HG03442 (cell line): ENCODE data around the gene MVB12B.
"Not testable (repeated sequence)": the region's sequence is repeated elsewhere in the genome, so short reads cannot be mapped to it uniquely, and the experiment has no call there.

ENCODE experiments used
- ATAC-seq: cut with Tn5 transposase; IDR thresholded peaks from one replicate; pipeline ENCODE4 v1.9.1; 2021; ENCODE audit warnings: mild to moderate bottlenecking, moderate library complexity; ENCODE audit not compliant: unreplicated experiment

MVB12B gene

DNA sequence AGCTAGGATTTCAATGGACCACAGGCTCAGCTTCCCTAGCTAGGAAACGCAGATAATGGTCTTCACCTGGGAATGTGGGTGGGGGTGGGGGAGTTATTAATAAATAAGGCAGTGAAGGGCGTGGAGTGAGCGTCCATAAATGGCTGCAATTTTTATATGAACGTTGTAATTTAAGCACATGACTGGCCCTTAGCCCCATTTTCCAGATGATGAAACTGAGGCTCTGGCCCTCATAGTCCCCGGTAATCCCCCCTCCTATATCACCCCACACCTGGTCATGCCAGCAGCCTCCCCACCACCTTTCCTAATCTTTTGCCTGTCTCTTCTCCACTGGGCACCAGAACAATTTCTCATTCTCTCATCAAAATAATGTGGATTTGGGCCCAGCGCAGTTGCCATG lies 225.2 kb downstream of the MVB12B start:
- no peak for ATAC-seq

DNA sequence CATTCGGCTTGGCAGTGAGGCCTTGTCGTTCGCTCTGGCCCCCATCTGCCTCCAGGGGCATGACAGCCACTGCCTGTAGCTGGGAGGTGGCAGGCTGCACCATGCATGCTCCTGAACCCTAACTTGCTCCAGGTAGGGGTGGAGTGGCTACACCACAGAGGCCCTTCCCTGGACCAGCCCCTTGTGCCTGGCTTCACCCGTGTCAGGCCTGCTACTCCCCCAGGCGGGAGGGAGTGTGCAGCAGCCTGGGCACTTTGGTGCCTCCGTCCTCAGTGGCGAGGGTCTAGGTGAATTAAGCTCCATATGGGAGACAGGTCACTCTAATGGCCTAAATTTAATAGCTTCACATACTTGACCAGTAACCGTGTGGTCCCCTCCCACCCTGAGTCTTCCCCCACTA lies 227.7 kb downstream of the MVB12B start:
- ATAC-seq, result no peak

DNA sequence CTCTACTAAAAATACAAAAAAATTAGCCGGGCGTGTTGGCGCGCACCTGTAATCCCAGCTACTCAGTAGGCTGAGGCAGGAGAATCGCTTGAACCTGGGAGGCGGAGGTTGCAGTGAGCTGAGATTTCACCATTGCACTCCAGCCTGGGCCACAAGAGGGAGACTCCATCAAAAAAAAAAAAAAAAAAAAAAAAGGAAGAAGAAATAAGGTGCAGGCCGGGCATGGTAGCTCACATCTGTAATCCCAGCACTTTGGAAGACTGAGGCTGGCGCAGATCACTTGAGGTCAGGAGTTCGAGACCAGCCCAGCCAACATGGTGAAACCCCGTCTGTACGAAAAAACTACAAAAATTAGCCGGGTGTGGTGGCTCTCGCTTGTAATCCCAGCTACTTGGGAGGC lies 228.8 kb downstream of the MVB12B start:
- not testable (repeated sequence) for ATAC-seq
